Raji (cell line): Measurements from ENCODE around the gene GPR82.

Experiments
- POLR2A ChIP-seq: IDR thresholded peaks from 2 replicates; pipeline ENCODE4 v1.6.1; 2011; ENCODE audit warnings: low read depth, low read length, control low read depth; ENCODE audit not compliant: insufficient read depth

The GPR82 gene

GRCh38 chrX:41750716-41751115, 26.7 kb downstream of the GPR82 start:
- TF ChIP-seq POLR2A, result no peak

- TF ChIP-seq POLR2A, result no peak
Observed at GRCh38 chrX:41758401-41758800, 34.4 kb downstream of the GPR82 start.

GRCh38 chrX:41759817-41760216, 35.8 kb downstream of the GPR82 start:
- TF ChIP-seq POLR2A, result no peak

DNA sequence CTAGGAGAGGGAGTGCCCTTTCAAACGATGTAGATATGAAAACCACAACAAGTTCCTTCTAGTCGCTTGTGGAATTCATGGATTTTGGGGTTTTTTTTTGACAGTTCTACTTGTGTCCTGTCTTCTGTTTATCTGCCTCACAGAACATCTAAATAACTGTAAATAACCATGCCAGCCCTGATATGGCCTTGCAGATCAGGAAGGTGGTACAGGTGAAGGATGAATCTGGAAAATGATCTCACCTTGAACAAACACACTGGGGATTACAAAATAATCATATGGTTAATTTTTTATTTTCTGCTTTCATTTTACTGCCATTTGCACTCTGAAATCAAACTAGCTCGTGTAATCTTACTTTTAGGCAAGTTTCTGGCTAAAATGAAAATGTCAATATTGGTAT, 37.2 kb downstream of the GPR82 start:
- no peak for TF ChIP-seq POLR2A

- TF ChIP-seq POLR2A, result no peak
Observed at GRCh38 chrX:41761702-41762101, 37.7 kb downstream of the GPR82 start.

- TF ChIP-seq POLR2A, result no peak
Observed at GRCh38 chrX:41779030-41779564, 55.1 kb downstream of the GPR82 start.
